ENCODE results near the gene DYNC2LI1.

Gene DYNC2LI1

DNA sequence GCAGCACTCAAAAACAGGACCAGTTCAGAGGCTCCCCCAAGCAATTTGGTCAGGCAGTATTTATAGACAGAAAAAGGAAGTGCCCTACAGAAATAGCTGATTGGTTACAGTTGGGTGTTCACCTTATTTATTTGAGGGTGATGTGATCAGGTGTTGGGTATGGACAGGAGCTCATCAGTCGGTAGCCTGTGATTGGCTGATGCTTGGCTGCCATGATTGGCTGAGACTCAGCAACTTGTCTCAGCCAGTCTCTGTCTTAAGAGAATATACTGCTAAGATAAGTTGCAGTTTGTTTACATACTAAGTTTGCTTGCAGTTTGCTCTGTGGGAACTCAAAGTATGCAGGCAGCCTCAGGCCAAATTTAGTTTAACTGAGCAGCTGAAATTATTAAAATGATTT, 74.4 kb downstream of the DYNC2LI1 start:
- TF ChIP-seq, protein P1, sequence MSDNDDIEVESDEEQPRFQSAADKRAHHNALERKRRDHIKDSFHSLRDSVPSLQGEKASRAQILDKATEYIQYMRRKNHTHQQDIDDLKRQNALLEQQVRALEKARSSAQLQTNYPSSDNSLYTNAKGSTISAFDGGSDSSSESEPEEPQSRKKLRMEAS (IDR thresholded peaks at IDR 0.05; ENCODE audit: low read depth, low read length), result no peak
- no peak for DNase-seq (ENCODE audit: low read depth)
- no peak overlapping the region for H3K4me3 ChIP-seq (ENCODE audit: low read depth, low read length)

DNA sequence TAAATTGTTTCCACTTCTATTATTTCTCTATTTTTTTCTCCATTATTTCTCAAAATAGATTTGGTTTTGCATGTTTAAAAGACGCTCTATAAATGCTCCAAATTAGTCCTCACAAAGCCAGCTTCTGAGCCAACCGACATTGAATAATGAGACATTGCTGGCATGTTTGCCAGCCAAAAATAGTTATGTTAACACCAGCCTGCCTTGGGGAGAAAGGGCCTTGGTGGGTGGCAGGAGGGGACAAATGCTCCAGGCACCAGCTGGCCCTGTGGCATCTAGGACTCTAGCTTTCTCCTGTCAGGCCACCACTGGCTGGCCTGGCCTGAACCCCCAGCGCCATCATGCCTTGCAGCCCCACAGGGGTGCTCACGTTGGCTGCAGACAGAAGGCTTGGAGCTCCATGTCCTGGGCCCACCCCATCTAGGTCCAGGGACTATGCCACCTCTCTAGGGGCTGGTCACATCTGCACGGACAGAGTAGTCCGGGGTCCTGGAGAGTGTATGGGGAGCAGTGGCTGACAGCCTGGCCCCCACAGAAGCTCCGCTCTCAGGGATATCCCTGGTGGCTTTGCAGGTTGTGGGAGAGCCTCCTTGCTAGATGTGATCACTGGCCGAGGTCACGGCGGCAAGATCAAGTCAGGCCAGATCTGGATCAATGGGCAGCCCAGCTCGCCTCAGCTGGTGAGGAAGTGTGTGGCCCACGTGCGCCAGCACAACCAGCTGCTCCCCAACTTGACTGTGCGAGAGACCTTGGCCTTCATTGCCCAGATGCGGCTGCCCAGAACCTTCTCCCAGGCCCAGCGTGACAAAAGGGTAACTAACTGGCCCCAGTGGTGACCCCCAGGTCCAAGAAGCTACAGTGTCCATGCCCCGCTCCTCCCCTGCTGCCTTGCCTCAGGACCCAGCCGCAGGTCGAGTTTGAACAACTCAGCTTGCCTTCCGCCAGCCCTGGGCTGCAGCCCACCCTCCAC, 77.5 kb downstream of the DYNC2LI1 start:
- H3K4me3 ChIP-seq (ENCODE audit: low read depth, low read length), result no peak overlapping the region
- TF ChIP-seq POLR2A (IDR thresholded peaks at IDR 0.05; ENCODE audit: extremely low read depth, insufficient read length) (no peak), MYC (IDR thresholded peaks at IDR 0.05; ENCODE audit: low read depth, low read length) (no peak)
- TF ChIP-seq, protein P2, sequence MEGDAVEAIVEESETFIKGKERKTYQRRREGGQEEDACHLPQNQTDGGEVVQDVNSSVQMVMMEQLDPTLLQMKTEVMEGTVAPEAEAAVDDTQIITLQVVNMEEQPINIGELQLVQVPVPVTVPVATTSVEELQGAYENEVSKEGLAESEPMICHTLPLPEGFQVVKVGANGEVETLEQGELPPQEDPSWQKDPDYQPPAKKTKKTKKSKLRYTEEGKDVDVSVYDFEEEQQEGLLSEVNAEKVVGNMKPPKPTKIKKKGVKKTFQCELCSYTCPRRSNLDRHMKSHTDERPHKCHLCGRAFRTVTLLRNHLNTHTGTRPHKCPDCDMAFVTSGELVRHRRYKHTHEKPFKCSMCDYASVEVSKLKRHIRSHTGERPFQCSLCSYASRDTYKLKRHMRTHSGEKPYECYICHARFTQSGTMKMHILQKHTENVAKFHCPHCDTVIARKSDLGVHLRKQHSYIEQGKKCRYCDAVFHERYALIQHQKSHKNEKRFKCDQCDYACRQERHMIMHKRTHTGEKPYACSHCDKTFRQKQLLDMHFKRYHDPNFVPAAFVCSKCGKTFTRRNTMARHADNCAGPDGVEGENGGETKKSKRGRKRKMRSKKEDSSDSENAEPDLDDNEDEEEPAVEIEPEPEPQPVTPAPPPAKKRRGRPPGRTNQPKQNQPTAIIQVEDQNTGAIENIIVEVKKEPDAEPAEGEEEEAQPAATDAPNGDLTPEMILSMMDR (IDR thresholded peaks at IDR 0.05; ENCODE audit: low read depth, low read length), result no peak
- TF ChIP-seq, protein P1 (IDR thresholded peaks at IDR 0.05; ENCODE audit: low read depth, low read length), result no peak
- DNase-seq (ENCODE audit: low read depth), result no peak

DNA sequence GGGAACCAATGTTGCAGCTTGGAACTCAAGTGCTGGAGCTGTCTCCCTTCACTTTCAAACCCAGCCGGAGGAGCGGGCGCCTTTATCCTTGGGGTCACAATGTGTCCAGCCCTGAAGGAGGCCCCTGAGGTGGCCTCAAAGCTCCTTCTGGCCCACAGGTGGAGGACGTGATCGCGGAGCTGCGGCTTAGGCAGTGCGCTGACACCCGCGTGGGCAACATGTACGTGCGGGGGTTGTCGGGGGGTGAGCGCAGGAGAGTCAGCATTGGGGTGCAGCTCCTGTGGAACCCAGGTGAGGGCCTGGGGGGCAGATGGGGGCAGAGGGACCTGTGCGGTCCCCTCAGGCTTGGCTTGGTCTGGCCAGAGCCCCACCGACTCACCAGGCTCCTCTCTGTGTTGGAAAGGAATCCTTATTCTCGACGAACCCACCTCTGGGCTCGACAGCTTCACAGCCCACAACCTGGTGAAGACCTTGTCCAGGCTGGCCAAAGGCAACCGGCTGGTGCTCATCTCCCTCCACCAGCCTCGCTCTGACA, 78.4 kb downstream of the DYNC2LI1 start:
- TF ChIP-seq, protein P2 (IDR thresholded peaks at IDR 0.05; ENCODE audit: low read depth, low read length), result no peak
- TF ChIP-seq POLR2A (IDR thresholded peaks at IDR 0.05; ENCODE audit: extremely low read depth, insufficient read length) (no peak), MYC (IDR thresholded peaks at IDR 0.05; ENCODE audit: low read depth, low read length) (no peak)
- TF ChIP-seq, protein P1 (IDR thresholded peaks at IDR 0.05; ENCODE audit: low read depth, low read length), result no peak
- no peak overlapping the region for H3K4me3 ChIP-seq (ENCODE audit: low read depth, low read length)
- DNase-seq (ENCODE audit: low read depth), result no peak

DNA sequence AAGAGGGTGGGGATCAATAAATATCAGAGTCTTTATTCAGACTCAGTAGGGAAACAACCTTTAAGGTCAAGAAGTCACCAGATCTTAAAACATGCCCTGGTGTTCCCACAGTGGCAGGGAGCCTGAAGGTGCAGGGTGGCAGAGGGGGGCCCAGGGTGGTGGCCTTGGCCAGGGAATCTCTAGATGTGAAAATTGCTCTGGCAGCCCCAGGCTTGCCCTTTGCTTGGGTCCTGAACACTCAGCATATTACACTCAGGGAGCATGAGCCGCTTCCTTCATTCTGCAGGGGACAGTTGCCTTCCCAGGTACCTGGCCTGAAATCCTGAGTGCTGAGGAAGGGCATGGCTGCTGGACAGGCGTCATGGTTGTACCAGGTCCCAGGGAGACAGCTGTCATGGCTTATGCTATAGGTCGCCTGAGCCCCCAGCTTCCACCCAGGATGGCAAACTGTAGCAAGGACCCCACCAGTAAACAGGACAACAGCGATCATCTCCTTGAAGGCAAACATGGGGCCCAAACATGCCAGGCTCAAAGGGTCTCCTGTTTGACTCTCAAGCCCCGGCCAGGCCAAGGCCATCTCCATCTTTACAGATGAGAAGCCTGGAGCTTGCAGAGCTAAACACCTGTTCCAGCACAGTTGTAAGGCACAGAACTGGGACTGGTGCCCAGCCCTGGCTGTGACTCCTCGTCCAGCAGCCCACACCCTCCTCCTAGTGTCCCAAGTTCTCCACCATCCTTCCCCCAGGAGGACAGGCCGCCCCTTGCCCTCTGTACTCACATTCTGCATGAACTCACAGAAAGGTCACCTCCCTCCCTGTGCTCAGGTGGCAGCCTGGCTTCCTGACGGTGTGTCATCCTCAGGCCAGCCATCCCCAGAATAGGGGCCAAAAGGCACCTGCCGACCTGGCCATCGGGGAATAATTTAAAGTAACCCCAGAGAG, 79.6 kb downstream of the DYNC2LI1 start:
- TF ChIP-seq POLR2A (IDR thresholded peaks at IDR 0.05; ENCODE audit: extremely low read depth, insufficient read length) (no peak), MYC (IDR thresholded peaks at IDR 0.05; ENCODE audit: low read depth, low read length) (no peak)
- TF ChIP-seq, protein P2 (IDR thresholded peaks at IDR 0.05; ENCODE audit: low read depth, low read length), result no peak
- TF ChIP-seq, protein P1 (IDR thresholded peaks at IDR 0.05; ENCODE audit: low read depth, low read length), result no peak
- DNase-seq (ENCODE audit: low read depth), result no peak
- H3K4me3 ChIP-seq (ENCODE audit: low read depth, low read length), result no peak overlapping the region

DNA sequence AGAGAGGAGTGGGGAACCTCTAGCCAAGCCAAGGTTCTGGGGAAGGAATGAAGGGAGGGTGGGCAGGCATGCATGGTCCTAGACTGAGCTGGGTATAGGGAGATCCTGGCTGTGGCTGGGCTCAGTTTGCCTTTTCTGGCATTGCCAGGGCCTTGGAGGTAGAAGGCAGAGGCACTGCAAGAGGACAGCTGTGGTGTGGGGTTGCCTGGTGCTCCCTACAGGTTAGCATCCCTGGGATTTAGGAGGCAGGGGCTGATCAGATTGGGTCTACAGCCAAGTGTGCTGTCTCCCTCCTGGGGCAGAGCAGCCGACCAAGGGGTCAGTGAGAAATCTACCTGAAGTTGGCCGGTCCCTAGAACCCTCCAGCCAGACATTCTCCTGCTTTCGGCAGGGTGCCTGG, 80.8 kb downstream of the DYNC2LI1 start:
- TF ChIP-seq MYC (IDR thresholded peaks at IDR 0.05; ENCODE audit: low read depth, low read length), result no peak
- TF ChIP-seq, protein P2 (IDR thresholded peaks at IDR 0.05; ENCODE audit: low read depth, low read length), result no peak
- DNase-seq (ENCODE audit: low read depth), result no peak
- H3K4me3 ChIP-seq (ENCODE audit: low read depth, low read length), result no peak overlapping the region

Measured in NB4 (cell line).